DND-41 (cell line): Measurements from ENCODE around the gene FKBP9.
"Not testable (repeated sequence)": the region's sequence is repeated elsewhere in the genome, so short reads cannot be mapped to it uniquely, and the experiment has no call there.

Source experiments
- CTCF ChIP-seq: IDR thresholded peaks from 2 replicates; pipeline ENCODE4 v1.5.1; 2012; ENCODE audit warnings: borderline replicate concordance, low read length, moderate library complexity, mild to moderate bottlenecking; ENCODE audit not compliant: poor library complexity, severe bottlenecking; ENCODE audit errors: extremely low read depth
- EZH2 ChIP-seq: IDR thresholded peaks from 3 replicates; pipeline ENCODE4 v1.6.1; 2012; ENCODE audit warnings: borderline replicate concordance, low read depth, mild to moderate bottlenecking, moderate library complexity, low read length, inconsistent platforms; ENCODE audit not compliant: severe bottlenecking

- not testable (repeated sequence) for TF ChIP-seq CTCF, EZH2
Measured at GRCh38 chr7:32967268-32967582, 10.0 kb downstream of the FKBP9 start.
